GM12878 (cell line): ENCODE measurements around the gene ARID5B. TPM values are rescaled to one million over a fixed set of nuclear protein-coding genes. Genes with fewer than 3 reads are reported as not detected.

Source experiments
- ATAC-seq: fragments of 200-7000 bp; cut with Tn5 transposase; 3 replicates; pipeline ENCODE4 v1.9.1; 2020; ENCODE audit warnings: mild to moderate bottlenecking, moderate library complexity
- BruUV-seq: library from RNA; stranded (reverse); fragments of 400-500 nt; replicated peaks from 2 replicates; lab custom pipeline; 2021; lab: Mats Ljungman, UMichigan
- CTCF ChIA-PET: fragments of 300-600 bp; sonication (Branson Sonifier 250); formaldehyde crosslinking; extraction: SDS; loops from one replicate; lab custom pipeline; 2021; ENCODE audit warnings: inconsistent platforms; lab: Yijun Ruan, JAX
- POLR2A ChIA-PET: fragments of 350-600 bp; formaldehyde crosslinking; extraction: SDS; loops from one replicate; lab custom pipeline; 2021; ENCODE audit warnings: inconsistent platforms; lab: Charles Lee
- RAD21 ChIA-PET: fragments of 300-600 bp; sonication (Branson Sonifier 250); formaldehyde crosslinking; loops from one replicate; lab custom pipeline; 2023; ENCODE audit warnings: antibody characterized with exemption; ENCODE audit not compliant: unreplicated experiment; lab: Charles Lee
- SMC1A ChIA-PET: fragments of 300-600 bp; sonication (Branson Sonifier 250); formaldehyde crosslinking; loops from one replicate; lab custom pipeline; 2023; ENCODE audit not compliant: unreplicated experiment, uncharacterized antibody; lab: Charles Lee
- DNase-seq: peaks from one replicate; pipeline ENCODE4 v3.0.0-alpha.2; 2011; ENCODE audit warnings: low read depth, low spot score
- FAIRE-seq: peaks from 3 replicates; lab custom pipeline; 2011; peaks lifted over from hg19 to GRCh38; lab: Jason Lieb, UNC
- H2AFZ ChIP-seq: 2 replicates; pipeline ENCODE4 v1.6.0; 2011; ENCODE audit warnings: low read depth, low read length, control low read depth; ENCODE audit not compliant: control insufficient read depth
- H3K27ac ChIP-seq: 2 replicates; pipeline ENCODE4 v1.5.1; 2011; ENCODE audit warnings: control low read depth; ENCODE audit not compliant: control insufficient read depth, insufficient read depth
- H3K27me3 ChIP-seq, 2 experiments: replicated peaks in 1 of 2; 2 replicates each; pipeline versions ENCODE4 v1.6.0 to v1.6.1; 2011; ENCODE audit warnings: low read length in 1 of 2; ENCODE audit not compliant: control insufficient read depth in 2 of 2, insufficient read depth in 2 of 2
- H3K36me3 ChIP-seq, 2 experiments: 2 replicates each; pipeline ENCODE4 v1.5.1; 2011; ENCODE audit warnings: low read length in 1 of 2; ENCODE audit not compliant: control insufficient read depth in 2 of 2, insufficient read depth in 2 of 2
- H3K4me1 ChIP-seq: 2 replicates; pipeline ENCODE4 v1.6.1; 2011; ENCODE audit warnings: mild to moderate bottlenecking, low read length, moderate library complexity, mixed read lengths; ENCODE audit not compliant: control insufficient read depth, insufficient read depth
- H3K4me2 ChIP-seq: 2 replicates; pipeline ENCODE4 v1.6.0; 2011; ENCODE audit warnings: control low read depth; ENCODE audit not compliant: control insufficient read depth, insufficient read depth
- H3K4me3 ChIP-seq: fragments of 200-600 bp; sonication (generic); 2 replicates; pipeline ENCODE4 v1.5.1; 2016
- H3K79me2 ChIP-seq: 2 replicates; pipeline ENCODE4 v1.6.0; 2011; ENCODE audit warnings: low read length; ENCODE audit not compliant: control insufficient read depth, insufficient read depth
- H3K9ac ChIP-seq: 2 replicates; pipeline ENCODE4 v1.8.0; 2011; ENCODE audit warnings: low read length, control low read depth, mixed read lengths; ENCODE audit not compliant: control insufficient read depth, insufficient read depth
- H3K9me3 ChIP-seq: replicated peaks from 3 replicates; pipeline ENCODE4 v1.5.1; 2011; ENCODE audit warnings: mild to moderate bottlenecking, low read length; ENCODE audit not compliant: control insufficient read depth, insufficient read depth
- H4K20me1 ChIP-seq: 2 replicates; pipeline ENCODE4 v1.6.0; 2011; ENCODE audit not compliant: control insufficient read depth, insufficient read depth
- CEBPZ ChIP-seq: fragments of 150-350 bp; IDR thresholded peaks from 2 replicates; pipeline ENCODE4 v1.6.1; 2016; ENCODE audit warnings: low read depth, low read length
- EGR1 ChIP-seq, 2 experiments: IDR thresholded peaks; 1 replicate in 1 of 2; 2 replicates in 1 of 2; pipeline ENCODE4 v1.6.1; 2011 to 2012; ENCODE audit warnings: low read depth in 2 of 2, low read length in 2 of 2, borderline replicate concordance in 1 of 2, mild to moderate bottlenecking in 1 of 2, moderate library complexity in 1 of 2
- HDAC6 ChIP-seq: fragments of 200-600 bp; sonication (generic); IDR thresholded peaks from one replicate; pipeline ENCODE4 v1.8.0; 2017; ENCODE audit warnings: antibody characterized with exemption; ENCODE audit not compliant: unreplicated experiment
- MYC ChIP-seq: IDR thresholded peaks from 2 replicates; pipeline ENCODE4 v1.6.1; 2011; ENCODE audit warnings: mild to moderate bottlenecking, low read length, moderate library complexity, inconsistent platforms; ENCODE audit not compliant: insufficient read depth, insufficient replicate concordance, insufficient read length, severe bottlenecking
- NBN ChIP-seq: fragments of 450-650 bp; IDR thresholded peaks from 2 replicates; pipeline ENCODE4 v1.6.1; 2016
- WRNIP1 ChIP-seq: IDR thresholded peaks from 2 replicates; pipeline ENCODE4 v1.6.1; 2011; ENCODE audit warnings: low read depth, low read length, improper control_type of control experiment, borderline replicate concordance
- ZBED1 ChIP-seq: IDR thresholded peaks from 2 replicates; pipeline ENCODE4 v1.6.1; 2016; ENCODE audit warnings: borderline replicate concordance
- ZNF24 ChIP-seq: fragments of 450-650 bp; IDR thresholded peaks from 2 replicates; pipeline ENCODE4 v1.6.1; 2017; ENCODE audit warnings: antibody characterized with exemption, mild to moderate bottlenecking
- ZNF274 ChIP-seq: IDR thresholded peaks from one replicate; pipeline ENCODE4 v1.8.0; 2011; ENCODE audit not compliant: insufficient read length, insufficient read depth
- WGBS: methylation state at CpG from one replicate; pipeline ENCODE4 v1.1.6; 2016; ENCODE audit warnings: low lambda C conversion rate; ENCODE audit not compliant: insufficient replicate concordance, insufficient coverage; ENCODE audit errors: missing lambda C conversion rate; 5-methylcytosine and 5-hydroxymethylcytosine counted together
- in situ Hi-C: fragments of 300-500 bp; cut with MboI; formaldehyde crosslinking; loops from 9 replicates; pipeline ENCODE4 v1.14.3; 2018; ENCODE audit warnings: mixed read lengths
- intact Hi-C: fragments of 100-400 bp; cut with micrococcal nuclease; formaldehyde crosslinking; loops from one replicate; pipeline ENCODE4 v1.14.2; 2022; ENCODE audit not compliant: unreplicated experiment
- polyA plus RNA-seq, 11 experiments: library from polyadenylated mRNA; depleted of rRNA in 4 of 11; unstranded in 6 of 11; stranded (reverse) in 5 of 11; fragments of >200 nt; fragmentation: Nextera tagmentation in 4 of 11; fragmentation: Illumina TruSeq in 1 of 11; extraction: Ambion mirVana in 4 of 11; extraction: Trizol in 1 of 11; gene quantifications; 1 replicate in 1 of 11; 2 replicates in 10 of 11; pipeline versions ENCODE4 v1.2.1 to v1.2.3, GENCODE V29; 2011 to 2016; ENCODE audit warnings: inconsistent platforms in 2 of 11, missing spikeins in 2 of 11, low read depth in 1 of 11
- total RNA-seq, 4 experiments: library from RNA; depleted of rRNA in 3 of 4; stranded (reverse); fragments of >200 nt in 3 of 4; fragmentation: Illumina TruSeq in 1 of 4; extraction: Trizol in 1 of 4; gene quantifications; 2 replicates each; pipeline versions ENCODE4 v1.2.1 to v1.2.3, GENCODE V29; 2013 to 2021

The ARID5B gene
- total and polyA plus RNA-seq, 10 of the 15 experiments (the other 5 are each of a cell fraction or from before 2014, with no cell fraction given): 2.7 to 8.5 (median 6.1) TPM

DNA sequence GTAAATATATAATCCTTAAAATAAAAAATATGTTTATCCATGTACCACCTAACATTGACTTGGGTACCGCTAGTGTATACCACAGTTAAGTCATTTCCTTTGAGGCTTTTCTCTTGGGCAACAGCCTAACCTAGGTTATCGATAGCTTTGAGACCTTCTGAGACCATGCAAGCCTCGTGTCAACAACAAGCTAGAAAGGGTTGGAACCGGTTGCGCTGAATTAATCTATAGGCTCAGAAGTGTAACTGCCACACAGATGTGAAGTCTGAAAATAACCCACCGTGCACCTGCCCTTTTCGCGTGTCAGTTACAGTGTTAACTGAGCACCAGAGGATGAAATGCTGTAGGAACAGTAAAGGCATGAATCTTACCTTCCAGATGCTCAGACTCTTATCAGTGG is 59.8 kb downstream of the ARID5B start (continued):
- TF ChIP-seq ZBED1 (no peak), NBN (no peak), CEBPZ (no peak), HDAC6 (no peak), MYC (no peak)

GRCh38 chr10:61962971-61963370 is 61.5 kb downstream of the ARID5B start:
- no peak for DNase-seq
- ChIA-PET RAD21 (interaction anchor here (1.7 to 3.4 kb wide), 3 partner anchors 18 to 26 kb away, joined by 4 to 11 read pairs (median 6); no protein-coding TSS in a partner anchor), POLR2A (interaction anchor here (0.8 to 2.5 kb wide), 2 partner anchors 20 to 23 kb away, joined by 3 to 7 read pairs; no protein-coding TSS in a partner anchor), CTCF (interaction anchor here (1.0 to 1.2 kb wide), 2 partner anchors 18 to 19 kb away, joined by 3 read pairs; no protein-coding TSS in a partner anchor), SMC1A (interaction anchor here (1.5 to 2.7 kb wide), 5 partner anchors 13 to 60 kb away, joined by 4 to 10 read pairs (median 6); no protein-coding TSS in a partner anchor)
- no peak overlapping the region for H3K4me3 ChIP-seq
- H3K79me2 ChIP-seq: peaks cover 72% of the 10 kb centered on the region
- H4K20me1 ChIP-seq: no peaks in the 10 kb centered on the region
- in situ Hi-C loops: no loop called here
- no TSS peak for BruUV-seq
- no peak for TF ChIP-seq WRNIP1
- no peak for TF ChIP-seq EGR1 (IDR thresholded peaks at IDR 0.05; ENCODE audit: borderline replicate concordance in 1 of 2, low read depth in 2 of 2, low read length in 2 of 2)
- no peak for TF ChIP-seq ZNF24
- TF ChIP-seq ZNF274: no peak
- no peak for TF ChIP-seq HDAC6
- peaks cover 0 to 6% of the 10 kb centered on the region in 2 experiments; a peak in 1 of 4 replicates for H3K36me3 ChIP-seq
- H3K27me3 ChIP-seq: no peaks in the 10 kb centered on the region
- intact Hi-C loops: loop anchor here (1.0 kb wide), 1 partner anchor 25 kb away; no protein-coding TSS in a partner anchor
- ATAC-seq: no peak
- H3K9ac ChIP-seq: peak overlapping the region; percentile 49; the same call in 1 of the 2 replicates
- no peak overlapping the region for H2AFZ ChIP-seq
- peaks cover 62% of the 10 kb centered on the region for H3K4me1 ChIP-seq
- peaks cover 2% of the 10 kb centered on the region; the same call in 1 of the 3 replicates for H3K9me3 ChIP-seq
- peak overlapping the region; percentile 87 for H3K4me2 ChIP-seq
- FAIRE-seq: no peak
- 5% methylated on average over 4 of the region's 4 CpGs for WGBS
- peak overlapping the region; percentile 85 for H3K27ac ChIP-seq
